K562 (cell line): ENCODE results near the gene TESK2. TPM values are rescaled to one million over a fixed set of nuclear protein-coding genes. Genes with fewer than 3 reads are reported as not detected.
A peak's percentile ranks its signal among the peaks of the same experiment; 100 is the strongest.

Source experiments
- BRF1 ChIP-seq: IDR thresholded peaks from 3 replicates; pipeline ENCODE4 v1.6.1; 2011; ENCODE audit warnings: borderline replicate concordance, mild to moderate bottlenecking; ENCODE audit not compliant: insufficient read length; ENCODE audit errors: extremely low read depth
- DMBX1 ChIP-seq: fragments of 250-450 bp; sonication (Bioruptor Pico); IDR thresholded peaks from 2 replicates; pipeline ENCODE4 v1.8.0; 2022; ENCODE audit warnings: inconsistent platforms, mild to moderate bottlenecking, moderate library complexity, borderline replicate concordance
- NONO ChIP-seq, 2 experiments: fragments of 200-400 bp in 1 of 2; fragments of 450-650 bp in 1 of 2; formaldehyde crosslinking in 1 of 2; IDR thresholded peaks; 2 replicates each; pipeline ENCODE4 v1.6.1; 2017; ENCODE audit warnings: low read depth in 2 of 2, mild to moderate bottlenecking in 2 of 2, moderate library complexity in 2 of 2, low read length in 1 of 2
- RNF2 ChIP-seq: sonication (generic); IDR thresholded peaks from 2 replicates; pipeline ENCODE4 v1.6.1; 2016
- XRCC4 ChIP-seq: IDR thresholded peaks from one replicate; pipeline ENCODE4 v1.6.1; 2011; ENCODE audit not compliant: insufficient read depth, insufficient read length; ENCODE audit errors: extremely low read depth
- ZNF224 ChIP-seq: sonication (generic); formaldehyde crosslinking; IDR thresholded peaks from 2 replicates; pipeline ENCODE4 v1.8.0; 2022; ENCODE audit warnings: mild to moderate bottlenecking, missing genetic modification reagents
- polyA plus RNA-seq, 8 experiments: library from polyadenylated mRNA; depleted of rRNA in 4 of 8; stranded (reverse) in 5 of 8; unstranded in 3 of 8; fragments of >200 nt; fragmentation: Nextera tagmentation in 2 of 8; fragmentation: Illumina TruSeq in 1 of 8; extraction: Ambion mirVana in 2 of 8; extraction: Trizol in 1 of 8; gene quantifications; 2 replicates each; pipeline versions ENCODE4 v1.2.1 to v1.2.3, GENCODE V29; 2011 to 2014; ENCODE audit warnings: inconsistent platforms in 1 of 8, missing spikeins in 1 of 8
- total RNA-seq, 7 experiments: library from RNA; depleted of rRNA in 6 of 7; stranded (reverse); fragments of >200 nt in 6 of 7; fragmentation: Illumina TruSeq in 2 of 7; extraction: Trizol in 2 of 7; gene quantifications; 2 replicates each; pipeline versions ENCODE4 v1.2.1 to v1.2.3, GENCODE V29; 2011 to 2021; ENCODE audit warnings: low replicate concordance in 1 of 7
- TF ChIP-seq, protein P1 (sequence below): fragments of 450-650 bp; IDR thresholded peaks from one replicate; pipeline ENCODE4 v1.6.1; 2018; ENCODE audit warnings: mild to moderate bottlenecking, moderate library complexity; ENCODE audit not compliant: partially characterized antibody
- TF ChIP-seq, protein P2 (sequence below): fragments of 250-450 bp; sonication (Bioruptor Pico); IDR thresholded peaks from 2 replicates; pipeline ENCODE4 v1.5.0; 2020; ENCODE audit warnings: mild to moderate bottlenecking
- TF ChIP-seq, protein P3 (sequence below), 2 experiments: IDR thresholded peaks; 2 replicates each; pipeline ENCODE4 v1.6.1; 2012; ENCODE audit warnings: improper control_type of control experiment in 2 of 2, low read depth in 2 of 2, low read length in 2 of 2, borderline replicate concordance in 1 of 2
- TF ChIP-seq, protein P4 (sequence below): fragments of 250-450 bp; sonication (Bioruptor Pico); IDR thresholded peaks from 2 replicates; pipeline ENCODE4 v1.8.0; 2021; ENCODE audit warnings: moderate library complexity, mild to moderate bottlenecking, inconsistent platforms
- TF ChIP-seq, protein P5 (sequence below), 2 experiments: IDR thresholded peaks; 2 replicates each; pipeline ENCODE4 v1.6.1; 2011; ENCODE audit warnings: borderline replicate concordance in 1 of 2, control low read depth in 1 of 2, low read depth in 1 of 2, low read length in 1 of 2, mild to moderate bottlenecking in 1 of 2, mixed read lengths in 1 of 2, moderate library complexity in 1 of 2; ENCODE audit not compliant: insufficient read depth in 1 of 2, insufficient read length in 1 of 2, poor library complexity in 1 of 2, severe bottlenecking in 1 of 2; ENCODE audit errors: extremely low read depth in 1 of 2
- TF ChIP-seq, protein P6 (sequence below): fragments of 250-450 bp; sonication (Bioruptor Pico); IDR thresholded peaks from 2 replicates; pipeline ENCODE4 v1.8.0; 2022; ENCODE audit warnings: moderate library complexity, mild to moderate bottlenecking, inconsistent platforms
- TF ChIP-seq, protein P7 (sequence below): sonication (generic); formaldehyde crosslinking; IDR thresholded peaks from 2 replicates; pipeline ENCODE4 v1.4.0; 2020; ENCODE audit warnings: mild to moderate bottlenecking, missing genetic modification reagents

TESK2 gene
- total and polyA plus RNA-seq, 9 of the 15 experiments (the other 6 are each of a cell fraction or from before 2014, with no cell fraction given): 1.6 to 5.3 (median 3.7) TPM

DNA sequence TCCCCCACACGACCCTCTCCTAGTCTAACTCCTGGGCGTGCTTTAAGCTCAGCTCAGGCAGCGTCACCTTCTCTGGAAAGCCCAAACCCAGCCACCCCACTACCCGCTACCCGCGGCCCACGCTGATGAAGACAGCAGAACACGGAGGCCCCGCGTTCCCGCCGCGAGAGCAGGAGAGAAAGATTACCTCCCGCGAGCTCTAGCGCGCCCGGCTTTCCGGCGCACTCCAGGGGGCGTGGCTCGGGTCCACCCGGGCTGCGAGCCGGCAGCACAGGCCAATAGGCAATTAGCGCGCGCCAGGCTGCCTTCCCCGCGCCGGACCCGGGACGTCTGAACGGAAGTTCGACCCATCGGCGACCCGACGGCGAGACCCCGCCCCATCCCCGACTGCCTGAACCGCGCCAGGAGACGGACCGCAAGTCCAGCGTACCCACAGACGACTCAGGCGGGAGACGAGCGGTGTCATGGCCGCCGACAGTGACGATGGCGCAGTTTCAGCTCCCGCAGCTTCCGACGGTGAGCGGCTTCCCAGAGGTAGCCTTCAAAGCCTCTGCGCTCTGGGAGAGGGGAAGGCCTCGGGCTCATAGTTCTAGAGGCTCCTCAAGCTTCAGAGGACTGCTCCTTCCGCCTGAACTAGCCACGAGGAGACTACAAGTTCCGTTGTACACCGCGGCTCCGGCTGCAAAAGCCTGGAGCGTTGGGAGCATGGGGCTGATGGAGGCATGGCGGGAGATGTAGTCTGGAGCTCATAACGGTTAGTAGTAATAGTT, 151.0 kb downstream of the TESK2 start, which contains the start of the genes MUTYH and TOE1 (continued):
- TF ChIP-seq, protein P1, sequence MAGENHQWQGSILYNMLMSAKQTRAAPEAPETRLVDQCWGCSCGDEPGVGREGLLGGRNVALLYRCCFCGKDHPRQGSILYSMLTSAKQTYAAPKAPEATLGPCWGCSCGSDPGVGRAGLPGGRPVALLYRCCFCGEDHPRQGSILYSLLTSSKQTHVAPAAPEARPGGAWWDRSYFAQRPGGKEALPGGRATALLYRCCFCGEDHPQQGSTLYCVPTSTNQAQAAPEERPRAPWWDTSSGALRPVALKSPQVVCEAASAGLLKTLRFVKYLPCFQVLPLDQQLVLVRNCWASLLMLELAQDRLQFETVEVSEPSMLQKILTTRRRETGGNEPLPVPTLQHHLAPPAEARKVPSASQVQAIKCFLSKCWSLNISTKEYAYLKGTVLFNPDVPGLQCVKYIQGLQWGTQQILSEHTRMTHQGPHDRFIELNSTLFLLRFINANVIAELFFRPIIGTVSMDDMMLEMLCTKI: no peak
- TF ChIP-seq, protein P2, sequence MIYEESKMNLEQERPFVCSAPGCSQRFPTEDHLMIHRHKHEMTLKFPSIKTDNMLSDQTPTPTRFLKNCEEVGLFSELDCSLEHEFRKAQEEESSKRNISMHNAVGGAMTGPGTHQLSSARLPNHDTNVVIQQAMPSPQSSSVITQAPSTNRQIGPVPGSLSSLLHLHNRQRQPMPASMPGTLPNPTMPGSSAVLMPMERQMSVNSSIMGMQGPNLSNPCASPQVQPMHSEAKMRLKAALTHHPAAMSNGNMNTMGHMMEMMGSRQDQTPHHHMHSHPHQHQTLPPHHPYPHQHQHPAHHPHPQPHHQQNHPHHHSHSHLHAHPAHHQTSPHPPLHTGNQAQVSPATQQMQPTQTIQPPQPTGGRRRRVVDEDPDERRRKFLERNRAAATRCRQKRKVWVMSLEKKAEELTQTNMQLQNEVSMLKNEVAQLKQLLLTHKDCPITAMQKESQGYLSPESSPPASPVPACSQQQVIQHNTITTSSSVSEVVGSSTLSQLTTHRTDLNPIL: 0 out of 2 replicates have a peak, but pooled peaks have one; percentile 22
- TF ChIP-seq BRF1 (no peak), DMBX1 (CRISPR knock-in tag) (no peak), RNF2 (peak; percentile 60), NONO (IDR thresholded peaks at IDR 0.05; ENCODE audit: low read depth in 2 of 2, low read length in 1 of 2) (peak in 1 of 2 experiments; percentile 29; a peak in 1 of 4 replicates), XRCC4 (no peak), ZNF224 (CRISPR knock-in tag) (no peak)
- TF ChIP-seq, protein P3, sequence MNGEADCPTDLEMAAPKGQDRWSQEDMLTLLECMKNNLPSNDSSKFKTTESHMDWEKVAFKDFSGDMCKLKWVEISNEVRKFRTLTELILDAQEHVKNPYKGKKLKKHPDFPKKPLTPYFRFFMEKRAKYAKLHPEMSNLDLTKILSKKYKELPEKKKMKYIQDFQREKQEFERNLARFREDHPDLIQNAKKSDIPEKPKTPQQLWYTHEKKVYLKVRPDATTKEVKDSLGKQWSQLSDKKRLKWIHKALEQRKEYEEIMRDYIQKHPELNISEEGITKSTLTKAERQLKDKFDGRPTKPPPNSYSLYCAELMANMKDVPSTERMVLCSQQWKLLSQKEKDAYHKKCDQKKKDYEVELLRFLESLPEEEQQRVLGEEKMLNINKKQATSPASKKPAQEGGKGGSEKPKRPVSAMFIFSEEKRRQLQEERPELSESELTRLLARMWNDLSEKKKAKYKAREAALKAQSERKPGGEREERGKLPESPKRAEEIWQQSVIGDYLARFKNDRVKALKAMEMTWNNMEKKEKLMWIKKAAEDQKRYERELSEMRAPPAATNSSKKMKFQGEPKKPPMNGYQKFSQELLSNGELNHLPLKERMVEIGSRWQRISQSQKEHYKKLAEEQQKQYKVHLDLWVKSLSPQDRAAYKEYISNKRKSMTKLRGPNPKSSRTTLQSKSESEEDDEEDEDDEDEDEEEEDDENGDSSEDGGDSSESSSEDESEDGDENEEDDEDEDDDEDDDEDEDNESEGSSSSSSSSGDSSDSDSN (IDR thresholded peaks at IDR 0.05; ENCODE audit: borderline replicate concordance in 1 of 2, low read depth in 2 of 2, low read length in 2 of 2): peak in 1 of 2 experiments; percentile 79; a peak in 2 of 4 replicates
- TF ChIP-seq, protein P4, sequence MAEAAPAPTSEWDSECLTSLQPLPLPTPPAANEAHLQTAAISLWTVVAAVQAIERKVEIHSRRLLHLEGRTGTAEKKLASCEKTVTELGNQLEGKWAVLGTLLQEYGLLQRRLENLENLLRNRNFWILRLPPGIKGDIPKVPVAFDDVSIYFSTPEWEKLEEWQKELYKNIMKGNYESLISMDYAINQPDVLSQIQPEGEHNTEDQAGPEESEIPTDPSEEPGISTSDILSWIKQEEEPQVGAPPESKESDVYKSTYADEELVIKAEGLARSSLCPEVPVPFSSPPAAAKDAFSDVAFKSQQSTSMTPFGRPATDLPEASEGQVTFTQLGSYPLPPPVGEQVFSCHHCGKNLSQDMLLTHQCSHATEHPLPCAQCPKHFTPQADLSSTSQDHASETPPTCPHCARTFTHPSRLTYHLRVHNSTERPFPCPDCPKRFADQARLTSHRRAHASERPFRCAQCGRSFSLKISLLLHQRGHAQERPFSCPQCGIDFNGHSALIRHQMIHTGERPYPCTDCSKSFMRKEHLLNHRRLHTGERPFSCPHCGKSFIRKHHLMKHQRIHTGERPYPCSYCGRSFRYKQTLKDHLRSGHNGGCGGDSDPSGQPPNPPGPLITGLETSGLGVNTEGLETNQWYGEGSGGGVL (CRISPR knock-in tag): no peak
- TF ChIP-seq, protein P5, sequence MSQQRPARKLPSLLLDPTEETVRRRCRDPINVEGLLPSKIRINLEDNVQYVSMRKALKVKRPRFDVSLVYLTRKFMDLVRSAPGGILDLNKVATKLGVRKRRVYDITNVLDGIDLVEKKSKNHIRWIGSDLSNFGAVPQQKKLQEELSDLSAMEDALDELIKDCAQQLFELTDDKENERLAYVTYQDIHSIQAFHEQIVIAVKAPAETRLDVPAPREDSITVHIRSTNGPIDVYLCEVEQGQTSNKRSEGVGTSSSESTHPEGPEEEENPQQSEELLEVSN (IDR thresholded peaks at IDR 0.05; ENCODE audit: borderline replicate concordance in 1 of 2, extremely low read depth in 1 of 2, insufficient read depth in 1 of 2, insufficient read length in 1 of 2, low read depth in 1 of 2, low read length in 1 of 2, poor library complexity in 1 of 2, severe bottlenecking in 1 of 2): peak; percentile 86 to 91
- TF ChIP-seq, protein P6, sequence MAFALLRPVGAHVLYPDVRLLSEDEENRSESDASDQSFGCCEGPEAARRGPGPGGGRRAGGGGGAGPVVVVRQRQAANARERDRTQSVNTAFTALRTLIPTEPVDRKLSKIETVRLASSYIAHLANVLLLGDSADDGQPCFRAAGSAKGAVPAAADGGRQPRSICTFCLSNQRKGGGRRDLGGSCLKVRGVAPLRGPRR (CRISPR knock-in tag): no peak
- TF ChIP-seq, protein P7, sequence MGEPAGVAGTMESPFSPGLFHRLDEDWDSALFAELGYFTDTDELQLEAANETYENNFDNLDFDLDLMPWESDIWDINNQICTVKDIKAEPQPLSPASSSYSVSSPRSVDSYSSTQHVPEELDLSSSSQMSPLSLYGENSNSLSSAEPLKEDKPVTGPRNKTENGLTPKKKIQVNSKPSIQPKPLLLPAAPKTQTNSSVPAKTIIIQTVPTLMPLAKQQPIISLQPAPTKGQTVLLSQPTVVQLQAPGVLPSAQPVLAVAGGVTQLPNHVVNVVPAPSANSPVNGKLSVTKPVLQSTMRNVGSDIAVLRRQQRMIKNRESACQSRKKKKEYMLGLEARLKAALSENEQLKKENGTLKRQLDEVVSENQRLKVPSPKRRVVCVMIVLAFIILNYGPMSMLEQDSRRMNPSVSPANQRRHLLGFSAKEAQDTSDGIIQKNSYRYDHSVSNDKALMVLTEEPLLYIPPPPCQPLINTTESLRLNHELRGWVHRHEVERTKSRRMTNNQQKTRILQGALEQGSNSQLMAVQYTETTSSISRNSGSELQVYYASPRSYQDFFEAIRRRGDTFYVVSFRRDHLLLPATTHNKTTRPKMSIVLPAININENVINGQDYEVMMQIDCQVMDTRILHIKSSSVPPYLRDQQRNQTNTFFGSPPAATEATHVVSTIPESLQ (CRISPR knock-in tag): no peak
